IPS DF 4.7 (cell line): ENCODE results near the gene ZNF142.

ENCODE experiments used
- DNase-seq: peaks from one replicate; pipeline ENCODE4 v3.0.0-alpha.2; 2013; ENCODE audit warnings: low spot score; ENCODE audit errors: extremely low read depth

Gene ZNF142

DNA sequence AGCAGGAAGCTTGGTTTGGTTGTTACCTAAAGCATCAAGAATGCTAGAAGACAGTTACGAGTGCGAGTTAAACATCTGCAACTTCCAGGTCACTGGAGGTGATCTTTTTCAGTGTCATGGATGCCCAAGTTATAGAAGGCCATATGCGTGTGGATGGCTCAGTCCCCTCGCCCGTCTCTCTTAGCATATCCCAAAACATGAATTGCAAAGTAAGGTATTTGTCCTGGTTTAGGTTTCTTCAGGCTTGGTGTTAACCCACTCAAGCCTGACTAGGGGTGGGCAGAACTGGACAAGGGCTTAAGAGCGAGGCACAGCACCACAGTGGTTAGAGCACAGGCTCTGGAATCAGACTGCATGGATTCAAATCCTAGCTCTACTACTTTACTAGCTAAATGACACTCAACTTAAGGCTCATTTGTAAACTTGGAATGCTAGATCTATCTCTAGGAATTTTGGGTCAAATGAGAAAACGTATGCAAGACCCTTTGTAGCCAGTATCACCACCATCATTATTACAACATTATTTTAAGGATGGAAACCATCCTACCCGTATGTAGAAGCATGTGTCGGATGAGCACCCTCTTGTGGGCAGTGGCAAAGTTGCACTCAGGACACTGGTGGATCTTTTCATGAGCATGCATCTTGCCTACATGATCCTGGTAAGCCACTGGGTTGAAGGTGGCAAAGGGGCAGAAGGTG is 11.2 kb downstream of the ZNF142 start:
- peak; percentile 30 for DNase-seq

DNA sequence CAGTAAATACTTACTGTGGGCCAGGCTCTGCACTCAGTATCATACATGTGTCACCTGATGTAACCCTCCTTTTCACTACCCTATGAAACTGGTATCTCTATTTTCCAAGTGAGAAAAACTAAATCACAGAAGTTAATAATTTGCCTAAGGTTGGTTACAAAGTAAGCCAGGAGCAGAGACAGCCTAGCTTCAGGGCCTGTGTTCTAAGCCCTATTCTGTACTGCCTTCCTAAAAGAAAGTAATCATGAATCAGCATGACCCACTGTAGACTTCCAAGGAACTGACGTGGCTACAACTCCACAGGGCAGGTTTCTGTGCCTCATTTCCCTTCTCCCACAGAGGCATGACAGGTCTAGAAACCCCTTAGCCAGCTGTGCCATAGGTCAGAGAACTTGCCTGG is 14.3 kb downstream of the ZNF142 start:
- no peak for DNase-seq

DNA sequence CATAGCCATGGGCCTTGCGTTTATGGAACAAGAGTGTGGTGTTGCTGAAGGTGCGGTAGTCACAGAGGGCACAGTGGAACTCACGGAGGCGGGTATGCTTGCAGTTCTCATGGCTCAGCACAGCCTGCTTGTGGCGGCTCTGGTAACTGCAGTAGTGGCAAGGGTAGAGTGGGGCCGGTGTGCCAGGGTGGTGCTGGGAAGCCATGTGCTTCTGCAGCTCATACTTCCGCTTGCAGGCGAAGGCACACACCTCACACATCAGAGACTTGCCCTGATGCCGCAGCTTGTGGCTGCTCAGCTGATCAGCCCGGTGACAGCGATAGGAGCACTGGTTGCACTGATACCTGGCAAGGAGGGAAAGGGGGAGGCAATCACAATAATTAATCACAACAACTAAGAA is 14.7 kb downstream of the ZNF142 start:
- DNase-seq: no peak

DNA sequence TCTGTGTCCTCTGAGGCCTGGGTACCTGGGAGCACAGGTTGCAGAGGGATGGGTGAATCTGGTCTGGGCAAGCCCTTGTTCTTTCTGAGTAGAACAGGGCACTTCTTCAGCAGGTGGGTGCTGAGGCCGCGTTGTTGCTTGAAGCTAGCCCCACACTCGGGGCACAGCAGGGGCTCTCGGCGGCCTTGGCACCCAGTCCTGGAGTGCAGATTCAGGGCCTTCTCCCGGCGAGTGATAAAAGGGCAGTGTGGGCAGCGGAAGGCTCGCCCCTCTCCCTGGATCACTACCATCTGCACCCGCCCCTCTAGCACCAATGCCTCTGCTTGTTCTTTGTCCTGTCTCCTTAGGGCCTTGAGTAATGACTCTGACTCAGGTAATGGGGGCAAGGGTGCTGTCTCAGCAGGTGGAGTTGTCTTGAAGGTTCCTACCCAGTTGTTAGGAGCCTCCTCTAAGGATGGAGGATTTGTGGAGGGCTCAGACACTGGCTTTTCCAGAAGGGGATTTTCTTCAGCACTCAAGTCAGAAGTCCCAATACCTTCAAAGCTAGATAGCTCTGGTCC is 15.6 kb downstream of the ZNF142 start:
- no peak for DNase-seq

DNA sequence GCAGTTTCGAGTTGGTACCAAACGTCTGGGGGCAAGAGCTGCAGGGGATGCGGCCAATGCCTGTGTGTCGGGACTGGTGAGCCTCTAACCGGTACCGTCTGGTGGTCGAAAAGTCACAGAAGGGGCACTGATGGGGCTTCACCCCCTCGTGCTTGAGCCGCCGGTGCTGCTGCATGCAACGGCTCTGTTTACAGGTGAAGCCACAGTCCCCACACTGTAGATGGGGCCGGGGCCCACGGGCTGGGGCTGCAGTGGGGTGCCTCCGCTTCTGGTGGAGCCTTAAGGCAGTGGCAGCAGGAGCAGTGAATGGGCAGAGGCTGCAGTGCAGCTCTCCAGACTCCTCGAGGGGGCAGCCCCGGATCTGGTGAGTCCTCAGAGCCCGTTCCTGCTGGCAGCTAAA is 16.6 kb downstream of the ZNF142 start:
- no peak for DNase-seq

DNA sequence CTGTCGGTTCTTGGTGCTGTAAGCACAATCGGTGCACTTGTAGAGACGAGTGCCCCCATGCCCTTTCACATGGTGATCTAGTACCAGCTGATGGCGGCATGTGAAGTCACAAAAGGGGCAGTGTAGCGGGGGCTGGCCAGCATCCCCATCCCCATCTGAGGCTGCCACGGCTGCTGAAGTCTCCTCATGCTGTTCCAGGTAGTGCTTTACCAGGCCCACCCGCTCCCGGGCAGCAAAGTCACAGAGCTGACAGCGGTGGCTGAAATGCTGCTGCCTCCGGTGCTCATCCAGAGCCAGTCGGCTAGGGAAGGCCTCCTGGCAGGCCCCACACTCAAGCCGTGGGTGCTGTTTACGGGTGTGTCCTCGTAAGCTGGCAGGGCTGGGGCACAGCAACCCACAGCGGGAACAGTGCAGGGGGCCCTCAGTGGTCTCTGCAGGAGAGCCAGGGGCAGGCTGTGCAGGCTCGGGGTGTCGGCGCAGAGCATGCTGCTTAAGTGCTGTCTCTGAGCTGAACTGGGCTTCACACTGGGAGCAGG is 17.2 kb downstream of the ZNF142 start:
- DNase-seq: no peak

DNA sequence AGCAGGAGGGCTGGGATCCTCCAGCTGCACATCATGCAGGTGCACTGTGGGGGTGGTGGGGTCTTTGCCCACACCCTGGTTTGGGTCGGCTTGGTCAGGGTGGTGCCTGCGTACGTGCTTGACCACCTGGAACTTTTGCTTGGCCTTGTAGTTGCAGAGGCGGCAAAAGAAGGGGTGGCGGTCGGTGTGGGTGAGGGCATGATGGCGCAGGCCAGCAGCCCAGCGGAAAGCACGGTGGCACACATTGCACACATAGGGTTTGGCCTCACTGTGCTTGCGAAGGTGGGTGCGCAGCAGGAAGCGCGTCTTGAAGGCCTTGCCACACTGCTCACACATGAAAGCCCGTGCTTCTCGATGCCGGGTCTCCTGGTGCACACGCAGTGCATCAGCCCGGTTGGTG is 21.1 kb downstream of the ZNF142 start:
- DNase-seq: no peak

DNA sequence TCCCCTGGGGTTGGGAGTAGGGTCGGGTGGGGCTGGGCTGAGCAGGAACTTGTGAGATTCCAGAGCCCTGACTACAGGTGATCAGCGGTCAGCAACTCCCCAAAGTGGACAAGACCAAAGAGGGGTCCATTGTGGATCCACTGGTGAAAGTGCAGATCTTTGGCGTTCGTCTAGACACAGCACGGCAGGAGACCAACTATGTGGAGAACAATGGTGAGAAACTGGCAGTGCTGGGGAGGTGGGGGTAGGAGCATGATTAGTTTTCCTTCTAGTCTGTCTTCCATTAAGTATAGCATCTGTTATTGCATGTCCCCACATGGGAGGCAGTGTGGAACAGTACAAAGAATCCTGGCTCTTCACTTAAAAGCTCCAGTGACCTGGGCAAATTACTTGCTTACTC is 23.7 kb downstream of the ZNF142 start:
- no peak for DNase-seq

DNA sequence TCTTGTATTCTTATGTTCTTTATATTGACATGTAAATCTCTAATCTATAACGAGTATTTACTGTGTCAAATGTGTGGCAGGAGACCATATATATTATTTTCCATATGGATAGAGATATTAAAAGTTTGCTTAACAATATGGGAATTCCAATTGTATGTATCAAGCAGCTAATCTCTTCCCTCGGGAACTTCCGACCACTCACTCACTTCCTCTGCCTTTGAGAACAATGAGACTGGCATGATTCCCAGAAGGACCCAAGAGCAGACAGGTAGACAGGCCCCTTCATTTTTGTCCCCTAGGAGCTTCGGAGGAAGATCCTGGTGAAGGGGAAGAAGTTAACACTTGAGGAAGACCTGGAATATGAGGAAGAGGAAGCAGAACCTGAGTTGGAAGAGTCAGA is 27.6 kb downstream of the ZNF142 start:
- DNase-seq: no peak

DNA sequence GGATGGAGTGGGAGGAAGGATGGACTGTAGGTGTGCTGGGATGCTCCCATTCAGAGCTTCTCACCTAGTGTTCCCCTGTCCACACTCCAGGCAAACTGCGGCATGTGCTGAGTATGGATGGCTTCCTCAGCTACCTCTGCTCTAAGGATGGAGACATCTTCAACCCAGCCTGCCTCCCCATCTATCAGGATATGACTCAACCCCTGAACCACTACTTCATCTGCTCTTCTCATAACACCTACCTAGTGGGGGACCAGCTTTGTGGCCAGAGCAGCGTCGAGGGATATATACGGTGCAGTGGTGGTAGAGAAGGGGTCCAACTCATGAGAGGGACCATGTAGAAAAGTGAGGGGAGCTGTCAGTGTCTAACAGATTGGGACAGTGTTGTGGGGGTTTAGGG is 31.5 kb downstream of the ZNF142 start:
- no peak for DNase-seq

DNA sequence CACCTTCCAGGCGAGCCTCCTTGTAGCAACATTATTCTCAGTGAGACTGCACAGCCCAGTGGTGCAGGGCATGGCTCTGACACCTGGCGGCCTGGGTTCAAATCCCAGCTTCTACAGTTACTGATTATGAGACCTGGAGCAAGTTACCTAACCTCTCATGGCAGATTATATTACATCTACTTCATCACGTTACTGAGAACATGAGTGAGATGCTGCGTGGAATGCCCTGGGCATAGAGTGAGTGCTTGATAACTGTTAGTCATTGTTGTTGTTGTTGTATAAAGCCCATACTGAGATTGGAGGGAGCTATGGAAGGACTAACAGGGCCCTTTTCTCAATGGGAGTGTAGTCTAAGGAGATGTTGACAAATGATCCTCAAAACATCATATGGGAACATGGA is 33.1 kb downstream of the ZNF142 start:
- no peak for DNase-seq

DNA sequence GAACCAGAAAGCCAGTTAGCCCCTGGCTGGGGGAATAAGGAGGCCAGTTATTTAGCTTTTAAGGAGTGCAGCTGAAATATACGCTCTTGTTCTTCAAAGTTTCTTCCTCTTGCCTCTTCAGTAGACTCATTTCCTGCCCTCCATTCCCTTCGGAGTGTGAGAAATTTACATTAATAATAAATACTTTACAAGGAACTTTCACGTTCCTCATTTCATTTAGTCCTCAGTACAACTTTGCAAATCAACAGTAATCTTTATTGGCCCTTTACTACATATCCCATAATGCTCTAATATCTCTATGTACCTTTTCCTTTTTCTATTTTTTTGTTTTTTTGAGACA is 36.1 kb downstream of the ZNF142 start:
- no peak for DNase-seq

DNA sequence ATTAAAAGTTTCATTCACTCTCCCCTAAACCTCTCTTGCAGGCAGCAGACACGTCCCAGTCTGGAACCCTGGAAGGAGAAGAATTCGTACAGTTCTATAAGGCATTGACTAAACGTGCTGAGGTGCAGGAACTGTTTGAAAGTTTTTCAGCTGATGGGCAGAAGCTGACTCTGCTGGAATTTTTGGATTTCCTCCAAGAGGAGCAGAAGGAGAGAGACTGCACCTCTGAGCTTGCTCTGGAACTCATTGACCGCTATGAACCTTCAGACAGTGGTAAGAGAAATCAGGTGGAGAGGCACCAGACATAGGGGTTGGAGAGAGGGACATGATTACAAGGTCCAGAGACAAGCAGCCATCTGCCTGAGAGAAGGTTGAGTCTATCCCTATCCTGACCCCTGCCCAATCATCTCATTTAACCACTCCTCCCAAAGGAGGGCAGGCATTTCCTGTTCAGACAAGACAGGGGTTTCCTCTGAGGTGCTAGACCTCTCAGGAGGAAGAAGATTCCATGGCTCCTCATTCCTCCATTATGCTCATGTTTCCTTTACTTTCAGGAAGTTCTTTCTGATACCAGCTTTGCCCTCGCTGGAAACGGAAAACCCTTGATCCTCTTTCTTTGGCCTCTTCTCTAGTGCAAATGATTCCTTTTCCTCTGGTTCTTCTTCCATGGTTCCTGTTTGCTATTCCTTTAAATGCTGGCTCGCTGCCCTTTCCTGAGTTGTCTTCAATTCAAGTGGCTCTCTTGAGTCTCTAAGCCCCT is 36.6 kb downstream of the ZNF142 start:
- DNase-seq: no peak

DNA sequence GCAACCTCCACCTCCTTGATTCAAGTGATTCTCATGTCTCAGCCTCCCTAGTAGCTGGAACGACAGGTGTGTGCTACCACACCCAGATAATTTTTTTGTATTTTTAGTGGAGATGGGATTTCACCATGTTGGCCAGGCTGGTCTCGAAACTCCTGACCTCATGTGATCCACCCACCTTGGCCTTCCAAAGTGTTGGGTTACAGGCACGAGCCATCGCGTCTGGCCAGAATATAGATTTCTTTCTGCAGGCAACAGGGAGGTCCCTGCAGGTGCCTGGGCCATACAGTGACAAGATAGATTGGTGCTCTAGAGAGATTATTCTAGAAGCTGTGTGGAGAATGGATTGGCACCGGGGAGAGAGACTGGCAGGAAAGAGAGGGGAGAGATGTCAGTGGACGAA is 38.4 kb downstream of the ZNF142 start:
- DNase-seq: no peak

DNA sequence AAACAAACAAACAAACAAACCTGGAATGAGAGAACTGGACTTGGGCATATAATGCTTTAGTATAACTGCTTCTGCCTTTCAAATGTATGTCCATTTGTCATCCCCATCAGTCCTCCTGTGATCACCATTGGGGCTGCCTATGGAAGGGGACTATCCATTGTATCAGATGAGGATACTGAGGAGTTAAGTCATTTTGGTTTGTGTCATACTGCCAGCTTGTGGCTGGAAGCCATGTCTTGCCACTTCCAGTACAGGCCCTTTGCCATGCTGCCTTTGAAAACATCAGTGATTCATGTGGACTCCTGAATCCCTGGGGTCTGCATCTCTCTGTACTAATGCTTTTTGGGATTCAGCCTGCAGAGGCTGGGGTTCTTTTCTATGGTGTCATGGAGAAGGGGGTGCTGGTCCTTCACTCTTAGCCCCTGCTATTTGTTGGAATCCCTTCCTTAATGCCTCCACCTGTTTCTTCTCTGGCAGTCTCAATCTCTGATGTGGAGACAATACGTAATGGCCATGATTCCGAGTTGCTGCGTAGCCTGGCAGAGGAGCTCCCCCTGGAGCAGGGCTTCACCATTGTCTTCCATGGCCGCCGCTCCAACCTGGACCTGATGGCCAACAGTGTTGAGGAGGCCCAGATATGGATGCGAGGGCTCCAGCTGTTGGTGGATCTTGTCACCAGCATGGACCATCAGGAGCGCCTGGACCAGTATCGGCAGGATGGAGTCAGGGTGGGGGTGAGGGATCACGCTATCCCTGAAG is 41.1 kb downstream of the ZNF142 start:
- DNase-seq: no peak

DNA sequence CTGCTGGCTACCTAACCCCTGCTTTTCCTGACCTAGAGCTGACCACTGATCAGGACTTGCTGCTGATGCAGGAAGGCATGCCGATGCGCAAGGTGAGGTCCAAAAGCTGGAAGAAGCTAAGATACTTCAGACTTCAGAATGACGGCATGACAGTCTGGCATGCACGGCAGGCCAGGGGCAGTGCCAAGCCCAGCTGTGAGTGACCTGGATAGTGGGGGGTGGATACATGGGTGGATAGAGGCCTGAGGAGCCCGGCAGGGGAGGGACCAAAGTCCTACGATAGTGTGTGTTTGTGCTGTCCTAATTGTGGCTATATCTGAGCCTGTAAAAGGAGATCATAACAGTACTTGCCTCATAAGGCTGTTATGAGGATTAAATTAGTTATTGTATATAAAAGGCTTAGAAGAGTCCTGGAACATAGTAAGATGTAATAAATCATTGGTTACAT is 43.5 kb downstream of the ZNF142 start:
- DNase-seq: no peak

DNA sequence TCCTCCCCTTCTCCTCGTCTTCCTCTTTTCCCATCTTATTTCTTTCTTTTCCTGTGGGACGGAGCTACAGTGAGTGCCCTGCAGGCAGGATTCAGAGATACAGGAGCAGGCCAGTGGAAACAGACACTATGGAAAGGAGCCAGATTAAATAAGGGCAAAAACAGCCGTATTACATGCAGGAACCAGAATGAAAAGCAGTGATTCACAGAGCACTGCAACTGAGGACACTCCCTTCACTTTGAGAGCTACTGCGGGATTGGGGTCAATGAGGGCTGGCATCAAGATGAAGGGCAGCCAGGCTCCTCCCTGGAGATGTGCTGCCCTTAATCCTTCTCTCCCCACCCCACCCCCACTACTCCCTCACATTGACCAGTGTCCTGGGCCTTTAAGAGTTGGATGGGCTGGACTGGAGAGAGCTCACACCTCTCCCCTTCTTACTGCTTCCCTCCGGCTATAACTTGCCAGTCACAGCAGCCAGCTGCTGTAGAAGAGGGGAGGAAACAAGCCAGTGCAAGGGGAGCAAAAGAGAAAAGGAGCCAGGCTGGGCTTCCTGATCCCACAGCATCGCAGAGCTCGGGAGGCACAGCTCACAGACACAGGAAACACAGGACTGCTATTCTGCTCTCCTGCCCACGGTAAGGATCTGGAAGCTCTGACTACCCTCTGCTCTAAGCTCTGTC is 51.8 kb downstream of the ZNF142 start, which contains the start of gene PLCD4:
Gene PLCD4, plus strand, starts transcription at position 464 of the 680 bp plus-strand sequence. CDS start 7,841 bp downstream, outside the sequence.
- DNase-seq: no peak

DNA sequence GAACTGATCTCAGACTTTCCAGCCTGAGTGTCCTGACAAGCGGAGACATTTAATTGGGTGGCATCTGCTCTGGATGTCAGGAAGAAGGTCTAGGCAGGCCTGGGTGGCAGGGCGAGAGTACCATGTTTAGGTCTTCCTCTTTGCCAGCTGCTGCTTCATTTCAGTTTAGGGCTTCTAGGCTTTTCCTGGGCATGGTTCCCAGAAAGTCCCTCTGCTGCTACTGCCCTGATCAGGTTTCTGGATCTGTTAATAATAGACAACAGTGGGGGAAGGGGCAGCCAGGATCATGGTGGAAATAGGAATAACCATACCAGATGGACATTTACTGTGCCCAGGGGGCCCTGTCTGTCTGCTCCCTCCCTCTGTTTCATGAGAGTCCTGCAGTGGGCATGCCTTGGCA is 54.0 kb downstream of the ZNF142 start:
- no peak for DNase-seq
